Measurements from ENCODE around the gene KCNJ18.
A peak's percentile ranks its signal among the peaks of the same experiment; 100 is the strongest.
"Not testable (repeated sequence)": the region's sequence is repeated elsewhere in the genome, so short reads cannot be mapped to it uniquely, and the experiment has no call there.

The KCNJ18 gene

GRCh38 chr17:21677126-21677910 lies 15.0 kb upstream of the KCNJ18 start:
- H3K36me3 Mint-ChIP-seq (ENCODE audit: low read depth), result no peaks in the 10 kb centered on the region
- H3K9me3 Mint-ChIP-seq, result peaks cover 6% of the 10 kb centered on the region
- H3K4me1 Mint-ChIP-seq (ENCODE audit: low read depth), result no peaks in the 10 kb centered on the region
- DNase-seq, result peak; percentile 11
- H3K27me3 Mint-ChIP-seq, result no peaks in the 10 kb centered on the region
- H3K4me3 Mint-ChIP-seq, result no peak overlapping the region
- H3K27ac Mint-ChIP-seq, result no peak overlapping the region

GRCh38 chr17:21677911-21678310 lies 14.4 kb upstream of the KCNJ18 start:
- H3K4me1 Mint-ChIP-seq (ENCODE audit: low read depth), result no peaks in the 10 kb centered on the region
- peaks cover 6% of the 10 kb centered on the region for H3K9me3 Mint-ChIP-seq
- no peaks in the 10 kb centered on the region for H3K36me3 Mint-ChIP-seq (ENCODE audit: low read depth)
- DNase-seq, result peak; percentile 11
- H3K4me3 Mint-ChIP-seq, result no peak overlapping the region
- H3K27me3 Mint-ChIP-seq, result no peaks in the 10 kb centered on the region
- no peak overlapping the region for H3K27ac Mint-ChIP-seq

GRCh38 chr17:21678393-21679081 lies 13.8 kb upstream of the KCNJ18 start:
- no peaks in the 10 kb centered on the region for H3K27me3 Mint-ChIP-seq
- H3K9me3 Mint-ChIP-seq, result peaks cover 3% of the 10 kb centered on the region
- H3K4me3 Mint-ChIP-seq, result no peak overlapping the region
- no peak overlapping the region for H3K27ac Mint-ChIP-seq
- DNase-seq, result peak; percentile 26
- H3K36me3 Mint-ChIP-seq (ENCODE audit: low read depth), result no peaks in the 10 kb centered on the region
- no peaks in the 10 kb centered on the region for H3K4me1 Mint-ChIP-seq (ENCODE audit: low read depth)

- H3K27ac Mint-ChIP-seq, result no peak overlapping the region
- peaks cover 3% of the 10 kb centered on the region for H3K9me3 Mint-ChIP-seq
- no peaks in the 10 kb centered on the region for H3K27me3 Mint-ChIP-seq
These were observed 12.8 kb upstream of the KCNJ18 start for GRCh38 chr17:21679256-21680146.

GRCh38 chr17:21680366-21680765 lies 12.0 kb upstream of the KCNJ18 start:
- no peaks in the 10 kb centered on the region for H3K27me3 Mint-ChIP-seq
- no peaks in the 10 kb centered on the region for H3K4me1 Mint-ChIP-seq (ENCODE audit: low read depth)
- H3K4me3 Mint-ChIP-seq, result no peak overlapping the region
- no peak overlapping the region for H3K27ac Mint-ChIP-seq
- no peaks in the 10 kb centered on the region for H3K36me3 Mint-ChIP-seq (ENCODE audit: low read depth)
- peaks cover 3% of the 10 kb centered on the region for H3K9me3 Mint-ChIP-seq
- DNase-seq, result peak; percentile 18

More at GRCh38 chr17:21679256-21680146, 12.8 kb upstream of the KCNJ18 start:
- DNase-seq, result peak; percentile 20
- Mint-ChIP-seq H3K4me3 (no peak overlapping the region), H3K4me1 (ENCODE audit: low read depth) (no peaks in the 10 kb centered on the region), H3K36me3 (ENCODE audit: low read depth) (no peaks in the 10 kb centered on the region)

- H3K27me3 Mint-ChIP-seq; H3K36me3 Mint-ChIP-seq (ENCODE audit: low read depth); H3K27ac Mint-ChIP-seq; H3K9me3 Mint-ChIP-seq; H3K4me1 Mint-ChIP-seq (ENCODE audit: low read depth); H3K4me3 Mint-ChIP-seq: not testable (repeated sequence)
- peak; percentile 1 for DNase-seq
These were observed 11.4 kb upstream of the KCNJ18 start for GRCh38 chr17:21680850-21681351.

GRCh38 chr17:21681576-21681975 lies 10.7 kb upstream of the KCNJ18 start:
- not testable (repeated sequence) for H3K27me3 Mint-ChIP-seq; DNase-seq; H3K9me3 Mint-ChIP-seq; H3K36me3 Mint-ChIP-seq (ENCODE audit: low read depth); H3K27ac Mint-ChIP-seq; H3K4me3 Mint-ChIP-seq; H3K4me1 Mint-ChIP-seq (ENCODE audit: low read depth)

- H3K4me1 Mint-ChIP-seq (ENCODE audit: low read depth); H3K27ac Mint-ChIP-seq; H3K36me3 Mint-ChIP-seq (ENCODE audit: low read depth); DNase-seq; H3K27me3 Mint-ChIP-seq; H3K4me3 Mint-ChIP-seq; H3K9me3 Mint-ChIP-seq: not testable (repeated sequence)
These were observed 10.2 kb upstream of the KCNJ18 start for GRCh38 chr17:21682130-21682529.

GRCh38 chr17:21683142-21683712 lies 9.1 kb upstream of the KCNJ18 start:
- DNase-seq; H3K36me3 Mint-ChIP-seq (ENCODE audit: low read depth); H3K4me3 Mint-ChIP-seq; H3K27ac Mint-ChIP-seq; H3K27me3 Mint-ChIP-seq; H3K4me1 Mint-ChIP-seq (ENCODE audit: low read depth); H3K9me3 Mint-ChIP-seq: not testable (repeated sequence)

GRCh38 chr17:21683897-21684296 lies 8.4 kb upstream of the KCNJ18 start:
- not testable (repeated sequence) for H3K4me3 Mint-ChIP-seq; H3K27ac Mint-ChIP-seq; H3K27me3 Mint-ChIP-seq; DNase-seq; H3K9me3 Mint-ChIP-seq; H3K36me3 Mint-ChIP-seq (ENCODE audit: low read depth); H3K4me1 Mint-ChIP-seq (ENCODE audit: low read depth)

- DNase-seq; H3K27ac Mint-ChIP-seq; H3K4me1 Mint-ChIP-seq (ENCODE audit: low read depth); H3K27me3 Mint-ChIP-seq; H3K4me3 Mint-ChIP-seq; H3K36me3 Mint-ChIP-seq (ENCODE audit: low read depth); H3K9me3 Mint-ChIP-seq: not testable (repeated sequence)
These were observed 7.9 kb upstream of the KCNJ18 start for GRCh38 chr17:21684384-21684783.

GRCh38 chr17:21685061-21685795 lies 7.1 kb upstream of the KCNJ18 start:
- not testable (repeated sequence) for H3K9me3 Mint-ChIP-seq

GRCh38 chr17:21686165-21687015 lies 5.9 kb upstream of the KCNJ18 start:
- no peak for DNase-seq
- Mint-ChIP-seq H3K36me3 (ENCODE audit: low read depth) (no peaks in the 10 kb centered on the region), H3K4me1 (ENCODE audit: low read depth) (no peaks in the 10 kb centered on the region), H3K4me3 (no peak overlapping the region), H3K27me3 (no peaks in the 10 kb centered on the region), H3K9me3 (no peaks in the 10 kb centered on the region), H3K27ac (no peak overlapping the region)

More at GRCh38 chr17:21685061-21685795, 7.1 kb upstream of the KCNJ18 start:
- H3K4me3 Mint-ChIP-seq; H3K4me1 Mint-ChIP-seq (ENCODE audit: low read depth); H3K27me3 Mint-ChIP-seq; H3K27ac Mint-ChIP-seq; DNase-seq; H3K36me3 Mint-ChIP-seq (ENCODE audit: low read depth): not testable (repeated sequence)

Data from activated T-cell treated with anti-CD3 and anti-CD28 coated beads, Interleukin-2, amount 50 U/mL, for 24 hours (primary cell).